ENCODE data around the gene EML5. TPM values are rescaled to one million over a fixed set of nuclear protein-coding genes. Genes with fewer than 3 reads are reported as not detected.

EML5 gene
- total and polyA plus RNA-seq, 2 donors (not counting 3 experiments of a cell fraction or from before 2014, with no cell fraction given) = not detected

DNA sequence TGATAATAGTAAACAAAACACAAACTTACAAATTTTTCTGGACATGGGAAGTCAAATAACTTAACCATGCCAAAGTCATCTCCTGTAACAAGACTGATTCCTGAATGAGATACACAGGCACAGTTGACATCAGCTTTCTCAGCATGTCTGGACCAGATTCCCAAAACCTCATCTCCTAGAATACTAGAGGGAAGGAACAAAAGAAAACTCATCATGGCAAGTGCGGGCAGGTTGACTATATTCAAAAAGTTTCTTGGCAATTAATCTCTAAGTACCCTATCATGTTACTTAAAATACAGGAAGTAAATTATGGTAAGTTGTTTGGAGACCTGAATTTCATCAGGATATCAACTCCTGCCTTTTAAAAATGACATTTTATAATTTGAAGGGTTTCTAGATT lies 176.1 kb downstream of the EML5 start:
- CTCF ChIA-PET = interaction anchor here (1.3 kb wide), 1 partner anchor 11 kb away, joined by 4 read pairs; no protein-coding TSS in a partner anchor
- no peak overlapping the region for H2AFZ ChIP-seq (ENCODE audit: low read depth, low read length)
- no peak overlapping the region for H3K27ac ChIP-seq (ENCODE audit: insufficient read depth, low read depth, low read length)
- H3K36me3 ChIP-seq (ENCODE audit: control insufficient read depth in 2 of 2, extremely low read depth in 1 of 2, insufficient read depth in 2 of 2, low read length in 2 of 2) = no peaks in the 10 kb centered on the region
- intact Hi-C loops (cut with micrococcal nuclease) (no loop called here), dilution Hi-C loops (cut with MboI; ENCODE audit: extremely low pct_ligation_motif_present, low sequenced_read_pairs) (no loop called here)
- DNase-seq (ENCODE audit: low read depth, low spot score) = no peak
- BruUV-seq (replicated peaks) = no TSS peak
- H3K27me3 ChIP-seq (ENCODE audit: control insufficient read depth in 2 of 2, insufficient read depth in 2 of 2, low read length in 2 of 2) = no peaks in the 10 kb centered on the region
- POLR2A ChIA-PET = no interaction called here
- no peak overlapping the region for H3K4me2 ChIP-seq (ENCODE audit: insufficient read depth, low read length)
- H3K9me3 ChIP-seq (replicated peaks; ENCODE audit: control insufficient read depth, insufficient read depth, low read length) = no peaks in the 10 kb centered on the region
- H3K9me1 ChIP-seq (replicated peaks; ENCODE audit: control insufficient read depth, extremely low read depth, insufficient read depth, low read length) = no peaks in the 10 kb centered on the region
- no peaks in the 10 kb centered on the region for H3K79me2 ChIP-seq (ENCODE audit: control insufficient read depth, insufficient read depth, low read length)
- no peak for FAIRE-seq
- no peak overlapping the region for H3K9ac ChIP-seq (replicated peaks; ENCODE audit: extremely low read depth, insufficient read depth, low read length)
- H4K20me1 ChIP-seq (replicated peaks; ENCODE audit: control insufficient read depth, extremely low read depth, insufficient read depth, low read length) = no peaks in the 10 kb centered on the region
- H3K4me3 ChIP-seq (replicated peaks in 1 of 3; ENCODE audit: insufficient read depth in 1 of 3, low read depth in 1 of 3, low read length in 3 of 3) = no peak overlapping the region
- peaks cover 35% of the 10 kb centered on the region for H3K4me1 ChIP-seq (ENCODE audit: control insufficient read depth, extremely low read depth, insufficient read depth, low read length)
- TF ChIP-seq JUN (IDR thresholded peaks at IDR 0.05; ENCODE audit: borderline replicate concordance, insufficient read depth, insufficient read length, low read depth) = no peak
- TF ChIP-seq, protein P1, sequence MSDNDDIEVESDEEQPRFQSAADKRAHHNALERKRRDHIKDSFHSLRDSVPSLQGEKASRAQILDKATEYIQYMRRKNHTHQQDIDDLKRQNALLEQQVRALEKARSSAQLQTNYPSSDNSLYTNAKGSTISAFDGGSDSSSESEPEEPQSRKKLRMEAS (IDR thresholded peaks at IDR 0.05; ENCODE audit: insufficient read depth, insufficient read length) = no peak
- TF ChIP-seq GATA2 (IDR thresholded peaks at IDR 0.05; ENCODE audit: insufficient read depth, insufficient read length, low read depth, low read length) = no peak
- no peak for TF ChIP-seq POLR2A (IDR thresholded peaks at IDR 0.05; ENCODE audit: low read depth, low read length)
- no peak for TF ChIP-seq EZH2 (IDR thresholded peaks at IDR 0.05; ENCODE audit: borderline replicate concordance, low read depth, low read length, severe bottlenecking)
- TF ChIP-seq MYC (IDR thresholded peaks at IDR 0.05; ENCODE audit: low read depth, low read length) = no peak
- no peak for TF ChIP-seq POLR2AphosphoS5 (IDR thresholded peaks at IDR 0.05; ENCODE audit: insufficient read depth, low read depth, low read length)
- TF ChIP-seq, protein P2, sequence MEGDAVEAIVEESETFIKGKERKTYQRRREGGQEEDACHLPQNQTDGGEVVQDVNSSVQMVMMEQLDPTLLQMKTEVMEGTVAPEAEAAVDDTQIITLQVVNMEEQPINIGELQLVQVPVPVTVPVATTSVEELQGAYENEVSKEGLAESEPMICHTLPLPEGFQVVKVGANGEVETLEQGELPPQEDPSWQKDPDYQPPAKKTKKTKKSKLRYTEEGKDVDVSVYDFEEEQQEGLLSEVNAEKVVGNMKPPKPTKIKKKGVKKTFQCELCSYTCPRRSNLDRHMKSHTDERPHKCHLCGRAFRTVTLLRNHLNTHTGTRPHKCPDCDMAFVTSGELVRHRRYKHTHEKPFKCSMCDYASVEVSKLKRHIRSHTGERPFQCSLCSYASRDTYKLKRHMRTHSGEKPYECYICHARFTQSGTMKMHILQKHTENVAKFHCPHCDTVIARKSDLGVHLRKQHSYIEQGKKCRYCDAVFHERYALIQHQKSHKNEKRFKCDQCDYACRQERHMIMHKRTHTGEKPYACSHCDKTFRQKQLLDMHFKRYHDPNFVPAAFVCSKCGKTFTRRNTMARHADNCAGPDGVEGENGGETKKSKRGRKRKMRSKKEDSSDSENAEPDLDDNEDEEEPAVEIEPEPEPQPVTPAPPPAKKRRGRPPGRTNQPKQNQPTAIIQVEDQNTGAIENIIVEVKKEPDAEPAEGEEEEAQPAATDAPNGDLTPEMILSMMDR (IDR thresholded peaks at IDR 0.05; ENCODE audit: extremely low read depth in 1 of 2, insufficient read depth in 1 of 2, low read depth in 1 of 2, low read length in 2 of 2) = no peak
- no peak for TF ChIP-seq FOS (IDR thresholded peaks at IDR 0.05; ENCODE audit: borderline replicate concordance, insufficient read depth, low read length)

Measured in endothelial cell of umbilical vein (primary cell).